ENCODE data around the gene TMEM39B.

GRCh38 chr1:32114420-32114819 is 41.7 kb downstream of the TMEM39B start:
- TF ChIP-seq CTCF (conservative IDR thresholded peaks at IDR 0.05; ENCODE audit: low read depth, low read length) (no peak), EZH2 (IDR thresholded peaks at IDR 0.05; ENCODE audit: low read length, unreplicated experiment) (no peak)
